Measurements from ENCODE around the gene A2M.

The A2M gene

DNA sequence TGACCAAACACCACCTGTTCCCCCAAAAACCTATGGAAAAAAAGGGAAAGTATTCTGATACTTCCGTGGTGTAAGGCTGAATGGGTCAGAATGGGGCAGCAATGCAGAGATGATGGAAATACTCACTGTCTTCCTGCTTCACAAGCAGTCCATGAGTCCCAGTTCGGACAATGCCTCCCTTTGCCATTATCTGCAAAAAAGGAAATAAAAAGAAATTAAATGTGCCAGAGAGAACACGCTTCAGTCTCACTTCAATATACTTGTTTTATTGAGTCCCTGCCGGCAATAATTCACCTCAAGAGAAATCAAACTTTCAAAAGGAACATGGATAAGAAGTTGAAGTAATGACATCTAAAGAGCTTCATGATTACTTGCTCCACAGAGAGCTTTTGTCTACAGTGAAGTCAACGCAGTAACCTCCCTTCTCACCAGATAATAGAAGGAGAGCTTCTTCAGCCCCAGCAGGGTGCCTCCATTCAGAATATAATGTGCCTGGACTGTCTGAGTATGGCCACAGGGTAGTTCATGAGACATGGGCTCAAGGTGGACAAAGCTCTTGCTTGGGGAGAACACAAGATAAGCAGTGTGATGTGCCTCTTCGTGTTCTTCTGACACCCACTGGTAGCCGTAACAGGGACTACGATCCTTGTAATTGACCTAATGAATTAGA, 14.6 kb downstream of the A2M start:
- no peak overlapping the region for H3K4me3 ChIP-seq (ENCODE audit: insufficient read depth, low read depth, low read length, poor library complexity, severe bottlenecking)
- H3K36me3 ChIP-seq (ENCODE audit: control insufficient read depth, insufficient read depth, low read length): no peaks in the 10 kb centered on the region

DNA sequence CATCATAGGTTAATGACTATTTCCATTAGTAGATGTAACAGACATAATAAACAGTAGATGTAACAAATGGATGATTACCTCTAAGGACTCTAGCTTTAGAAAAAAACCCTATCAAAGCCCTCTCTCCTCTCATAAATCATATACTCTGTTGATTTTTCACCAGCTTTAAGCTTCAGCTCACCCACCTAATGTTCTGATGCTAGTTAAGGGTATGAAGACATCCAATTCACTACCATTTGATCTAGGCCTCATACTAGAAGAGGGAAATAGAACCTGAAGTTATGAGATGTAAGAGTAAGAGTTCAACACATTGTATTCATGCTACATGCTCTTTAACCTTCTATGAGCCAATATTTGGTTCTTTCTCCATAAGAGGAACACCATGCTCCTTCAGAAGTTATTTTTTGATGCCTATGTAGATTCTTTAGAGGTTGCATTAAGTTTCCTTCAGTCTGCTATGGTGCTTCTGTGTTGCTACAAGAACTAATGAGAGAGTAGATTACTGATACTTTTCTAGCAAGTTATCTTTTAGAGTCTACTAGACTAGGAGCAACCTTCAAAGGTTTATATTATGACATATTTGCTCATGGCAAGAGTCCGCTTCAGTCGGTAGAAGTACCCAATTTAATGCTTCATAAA, 16.0 kb downstream of the A2M start:
- no peak overlapping the region for H3K27ac ChIP-seq (ENCODE audit: insufficient read depth, low read length, poor library complexity, severe bottlenecking)
- H3K4me3 ChIP-seq (ENCODE audit: insufficient read depth, low read depth, low read length, poor library complexity, severe bottlenecking): no peak overlapping the region
- no peaks in the 10 kb centered on the region for H3K27me3 ChIP-seq (replicated peaks; ENCODE audit: control insufficient read depth, insufficient read depth, low read length, poor library complexity, severe bottlenecking)
- no peaks in the 10 kb centered on the region for H3K36me3 ChIP-seq (ENCODE audit: control insufficient read depth, insufficient read depth, low read length)
- no peak for DNase-seq
- H3K4me1 ChIP-seq (ENCODE audit: control insufficient read depth, insufficient read depth, low read length, poor library complexity, severe bottlenecking): no peaks in the 10 kb centered on the region
- H3K9me3 ChIP-seq (ENCODE audit: control insufficient read depth, low read length): no peaks in the 10 kb centered on the region

More for the DNA sequence above, 14.6 kb downstream of the A2M start:
- Histone ChIP-seq H3K9me3 (ENCODE audit: control insufficient read depth, low read length) (no peaks in the 10 kb centered on the region), H3K27ac (ENCODE audit: insufficient read depth, low read length, poor library complexity, severe bottlenecking) (no peak overlapping the region), H3K27me3 (replicated peaks; ENCODE audit: control insufficient read depth, insufficient read depth, low read length, poor library complexity, severe bottlenecking) (no peaks in the 10 kb centered on the region), H3K4me1 (ENCODE audit: control insufficient read depth, insufficient read depth, low read length, poor library complexity, severe bottlenecking) (no peaks in the 10 kb centered on the region)
- no peak for DNase-seq

DNA sequence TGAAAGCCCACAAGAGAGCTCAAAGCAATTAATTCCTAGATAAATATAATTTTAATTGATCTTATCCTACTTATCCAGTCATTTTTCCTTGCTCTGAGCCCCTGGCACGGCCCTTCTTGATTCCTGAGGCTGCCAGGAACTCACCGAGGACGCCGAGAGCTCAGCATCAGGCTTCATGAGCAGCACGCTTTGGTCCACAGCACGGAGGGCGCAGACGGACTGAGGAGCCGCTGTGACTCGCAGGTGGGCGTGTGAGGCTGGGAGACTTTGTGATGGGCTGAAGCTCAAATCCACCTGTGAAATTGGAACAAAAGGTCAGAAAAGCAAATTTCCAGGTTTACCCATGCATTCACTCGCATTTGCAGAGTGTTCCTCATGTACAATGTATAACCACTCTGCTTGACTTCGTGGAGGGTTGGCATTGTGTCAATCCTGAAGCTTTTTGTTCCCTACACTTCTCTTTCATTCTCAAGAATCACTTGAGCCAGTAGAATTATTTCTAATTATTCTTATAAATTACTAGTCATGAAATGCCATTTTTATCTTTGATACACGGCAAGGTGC, 17.2 kb downstream of the A2M start:
- Histone ChIP-seq H3K27ac (ENCODE audit: insufficient read depth, low read length, poor library complexity, severe bottlenecking) (no peak overlapping the region), H3K27me3 (replicated peaks; ENCODE audit: control insufficient read depth, insufficient read depth, low read length, poor library complexity, severe bottlenecking) (no peaks in the 10 kb centered on the region), H3K4me3 (ENCODE audit: insufficient read depth, low read depth, low read length, poor library complexity, severe bottlenecking) (no peak overlapping the region), H3K9me3 (ENCODE audit: control insufficient read depth, low read length) (no peaks in the 10 kb centered on the region), H3K36me3 (ENCODE audit: control insufficient read depth, insufficient read depth, low read length) (no peaks in the 10 kb centered on the region), H3K4me1 (ENCODE audit: control insufficient read depth, insufficient read depth, low read length, poor library complexity, severe bottlenecking) (no peaks in the 10 kb centered on the region)
- no peak for DNase-seq

DNA sequence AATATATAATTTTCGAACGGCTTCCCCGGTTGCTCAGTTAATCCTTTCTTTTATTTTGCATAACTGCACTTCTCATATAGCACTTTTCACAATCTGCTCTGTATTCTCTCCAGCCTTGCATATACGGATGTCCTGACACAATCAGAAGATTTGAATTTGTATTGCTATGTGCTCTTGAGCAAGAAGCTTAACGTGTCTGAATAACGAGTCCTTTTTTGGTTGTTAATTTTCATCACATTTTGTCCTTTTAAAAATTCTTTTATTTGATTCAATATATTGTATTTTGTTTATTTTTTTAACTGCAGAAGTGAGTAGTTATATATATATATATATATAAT, 17.6 kb downstream of the A2M start:
- Histone ChIP-seq H3K4me3 (ENCODE audit: insufficient read depth, low read depth, low read length, poor library complexity, severe bottlenecking) (no peak overlapping the region), H3K4me1 (ENCODE audit: control insufficient read depth, insufficient read depth, low read length, poor library complexity, severe bottlenecking) (no peaks in the 10 kb centered on the region), H3K36me3 (ENCODE audit: control insufficient read depth, insufficient read depth, low read length) (no peaks in the 10 kb centered on the region), H3K9me3 (ENCODE audit: control insufficient read depth, low read length) (no peaks in the 10 kb centered on the region), H3K27me3 (replicated peaks; ENCODE audit: control insufficient read depth, insufficient read depth, low read length, poor library complexity, severe bottlenecking) (no peaks in the 10 kb centered on the region), H3K27ac (ENCODE audit: insufficient read depth, low read length, poor library complexity, severe bottlenecking) (no peak overlapping the region)
- DNase-seq: no peak

DNA sequence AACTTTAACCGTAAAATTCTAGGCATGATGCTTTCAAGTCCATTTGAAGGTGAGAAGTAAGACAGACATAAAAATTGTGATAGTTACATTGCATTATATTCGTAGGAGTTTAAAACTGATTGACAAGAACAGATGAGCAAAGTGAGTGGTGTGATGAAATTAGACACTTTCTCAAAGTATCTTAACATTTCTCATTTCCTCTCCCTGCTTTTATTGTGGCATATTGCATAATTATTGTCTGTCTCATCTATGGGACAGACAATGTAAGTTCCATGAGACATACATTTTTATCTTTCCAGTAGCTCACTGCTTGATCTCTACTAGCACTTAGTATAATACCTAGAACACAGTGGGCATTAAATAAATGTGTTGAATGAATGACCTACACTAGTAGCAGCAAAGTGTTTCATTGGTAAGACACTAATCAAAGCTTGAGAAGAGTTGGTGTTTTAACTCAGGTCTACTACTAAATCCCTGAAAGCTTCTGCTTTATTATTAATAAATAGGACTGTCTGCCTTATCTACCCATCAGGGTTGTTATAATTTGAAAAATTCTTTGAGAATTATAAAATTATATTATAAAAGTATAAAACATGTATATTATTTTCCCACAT, 19.0 kb downstream of the A2M start:
- H3K27ac ChIP-seq (ENCODE audit: insufficient read depth, low read length, poor library complexity, severe bottlenecking): no peak overlapping the region
- H3K9me3 ChIP-seq (ENCODE audit: control insufficient read depth, low read length): no peaks in the 10 kb centered on the region
- H3K36me3 ChIP-seq (ENCODE audit: control insufficient read depth, insufficient read depth, low read length): no peaks in the 10 kb centered on the region
- H3K4me1 ChIP-seq (ENCODE audit: control insufficient read depth, insufficient read depth, low read length, poor library complexity, severe bottlenecking): no peaks in the 10 kb centered on the region
- H3K4me3 ChIP-seq (ENCODE audit: insufficient read depth, low read depth, low read length, poor library complexity, severe bottlenecking): no peak overlapping the region
- DNase-seq: no peak
- no peaks in the 10 kb centered on the region for H3K27me3 ChIP-seq (replicated peaks; ENCODE audit: control insufficient read depth, insufficient read depth, low read length, poor library complexity, severe bottlenecking)

DNA sequence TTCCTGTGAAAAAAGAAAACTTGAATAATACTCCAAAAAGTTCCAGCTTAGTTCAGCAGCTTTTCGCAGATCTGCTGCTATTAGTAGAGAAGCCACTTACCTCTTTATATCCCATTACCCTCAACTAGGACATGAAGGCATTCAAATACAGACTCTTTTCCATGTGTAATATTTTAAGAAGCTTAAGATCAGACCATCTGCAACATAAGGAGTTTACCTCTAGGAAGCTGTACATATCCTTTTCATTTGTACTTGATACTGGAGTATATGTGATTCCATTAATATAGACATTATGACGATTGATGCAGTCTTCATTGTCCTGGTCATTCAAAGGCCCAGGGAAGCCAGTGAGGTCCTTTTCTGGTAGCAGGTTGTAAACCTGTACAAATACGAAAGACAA, 20.4 kb downstream of the A2M start:
- no peak for DNase-seq
- Histone ChIP-seq H3K36me3 (ENCODE audit: control insufficient read depth, insufficient read depth, low read length) (no peaks in the 10 kb centered on the region), H3K4me3 (ENCODE audit: insufficient read depth, low read depth, low read length, poor library complexity, severe bottlenecking) (no peak overlapping the region), H3K4me1 (ENCODE audit: control insufficient read depth, insufficient read depth, low read length, poor library complexity, severe bottlenecking) (no peaks in the 10 kb centered on the region), H3K9me3 (ENCODE audit: control insufficient read depth, low read length) (no peaks in the 10 kb centered on the region), H3K27ac (ENCODE audit: insufficient read depth, low read length, poor library complexity, severe bottlenecking) (no peak overlapping the region), H3K27me3 (replicated peaks; ENCODE audit: control insufficient read depth, insufficient read depth, low read length, poor library complexity, severe bottlenecking) (no peaks in the 10 kb centered on the region)

DNA sequence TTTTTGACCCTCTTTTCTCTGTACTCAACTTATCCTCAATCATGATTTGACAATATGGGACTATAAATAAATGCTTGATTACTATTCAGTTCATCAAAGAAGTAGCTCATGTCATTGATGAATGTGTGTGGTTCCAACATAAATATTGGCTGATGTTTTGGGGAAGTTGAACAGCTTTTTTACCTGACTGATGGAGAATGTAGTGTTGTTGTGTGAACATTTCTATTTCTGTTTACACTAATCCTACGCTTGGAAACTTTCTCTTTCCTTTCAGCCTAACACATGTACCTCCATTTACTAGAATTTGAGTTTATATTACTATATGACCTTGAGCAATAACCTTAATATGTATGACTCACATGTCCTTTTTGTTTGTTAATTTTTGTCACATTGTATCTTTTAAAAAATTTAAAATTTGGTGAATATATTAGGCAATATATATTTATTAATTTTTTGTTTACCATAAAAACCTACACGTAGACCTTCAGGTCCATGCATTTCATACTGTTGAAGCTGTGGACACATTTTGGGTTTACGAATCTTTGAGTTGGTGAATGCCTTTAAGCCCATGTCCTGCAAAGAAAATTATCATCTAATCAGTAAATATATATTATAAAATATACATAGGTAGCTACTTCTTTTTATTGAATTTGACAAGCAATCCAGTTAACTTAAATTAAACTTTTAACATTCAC, 21.1 kb downstream of the A2M start:
- Histone ChIP-seq H3K36me3 (ENCODE audit: control insufficient read depth, insufficient read depth, low read length) (no peaks in the 10 kb centered on the region), H3K27me3 (replicated peaks; ENCODE audit: control insufficient read depth, insufficient read depth, low read length, poor library complexity, severe bottlenecking) (no peaks in the 10 kb centered on the region), H3K4me1 (ENCODE audit: control insufficient read depth, insufficient read depth, low read length, poor library complexity, severe bottlenecking) (no peaks in the 10 kb centered on the region), H3K9me3 (ENCODE audit: control insufficient read depth, low read length) (no peaks in the 10 kb centered on the region), H3K4me3 (ENCODE audit: insufficient read depth, low read depth, low read length, poor library complexity, severe bottlenecking) (no peak overlapping the region), H3K27ac (ENCODE audit: insufficient read depth, low read length, poor library complexity, severe bottlenecking) (no peak overlapping the region)
- no peak for DNase-seq

DNA sequence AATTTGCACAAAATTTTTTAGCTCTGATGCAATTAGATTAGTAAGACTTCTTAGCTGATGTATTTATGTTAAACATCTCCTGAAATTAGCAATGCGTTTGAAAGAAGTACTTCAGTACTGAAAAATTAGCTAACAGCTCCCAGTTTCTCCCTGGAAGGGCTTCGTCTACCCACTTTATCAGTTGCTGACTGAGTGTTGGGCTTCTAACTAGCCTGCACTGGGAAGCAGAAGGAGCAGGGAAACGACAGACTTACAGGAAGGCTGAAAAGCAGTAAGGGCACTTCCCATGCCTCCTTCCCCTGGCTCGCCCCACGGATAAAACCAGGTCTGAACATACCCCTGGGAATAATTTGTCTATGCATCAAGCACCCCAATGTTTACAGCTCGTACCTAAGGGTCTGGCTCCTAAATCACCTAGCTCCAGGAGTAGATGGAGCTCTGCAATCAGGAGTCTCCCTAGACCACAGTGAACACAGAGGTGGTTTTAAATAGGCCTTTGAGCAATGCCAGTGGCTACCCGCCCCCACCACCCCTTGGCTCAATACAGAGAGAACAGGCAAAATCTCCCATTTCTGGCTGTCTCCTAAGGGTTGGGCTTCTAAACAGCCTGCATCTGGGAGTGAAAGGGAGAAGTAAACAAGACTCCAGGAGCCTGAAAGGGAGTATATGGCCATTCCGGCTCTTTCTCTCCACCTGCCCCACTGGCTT, 23.7 kb downstream of the A2M start:
- Histone ChIP-seq H3K9me3 (ENCODE audit: control insufficient read depth, low read length) (no peaks in the 10 kb centered on the region), H3K27ac (ENCODE audit: insufficient read depth, low read length, poor library complexity, severe bottlenecking) (no peak overlapping the region), H3K27me3 (replicated peaks; ENCODE audit: control insufficient read depth, insufficient read depth, low read length, poor library complexity, severe bottlenecking) (no peaks in the 10 kb centered on the region), H3K4me3 (ENCODE audit: insufficient read depth, low read depth, low read length, poor library complexity, severe bottlenecking) (no peak overlapping the region), H3K36me3 (ENCODE audit: control insufficient read depth, insufficient read depth, low read length) (no peaks in the 10 kb centered on the region), H3K4me1 (ENCODE audit: control insufficient read depth, insufficient read depth, low read length, poor library complexity, severe bottlenecking) (no peaks in the 10 kb centered on the region)
- DNase-seq: no peak

DNA sequence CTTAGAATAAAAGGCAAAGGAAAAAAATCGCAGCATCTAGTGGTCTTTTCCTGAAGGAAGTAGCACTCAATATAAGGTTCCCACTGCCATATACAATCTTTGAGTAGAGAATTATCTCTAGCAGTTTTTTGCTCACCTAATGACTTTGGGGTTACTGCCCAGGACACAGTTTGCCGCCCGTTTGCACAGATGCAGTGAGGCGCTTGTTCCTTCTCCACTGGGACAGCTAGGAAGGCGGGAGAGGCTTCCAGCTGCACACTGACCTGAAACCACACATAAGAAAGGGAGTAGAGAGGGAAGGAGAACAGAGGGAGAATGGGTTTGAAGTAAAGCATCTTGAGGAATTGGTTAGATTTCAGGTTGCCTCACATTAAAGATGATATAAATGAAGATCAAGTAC, 25.5 kb downstream of the A2M start:
- no peaks in the 10 kb centered on the region for H3K9me3 ChIP-seq (ENCODE audit: control insufficient read depth, low read length)
- H3K36me3 ChIP-seq (ENCODE audit: control insufficient read depth, insufficient read depth, low read length): no peaks in the 10 kb centered on the region
- H3K27ac ChIP-seq (ENCODE audit: insufficient read depth, low read length, poor library complexity, severe bottlenecking): no peak overlapping the region
- no peak overlapping the region for H3K4me3 ChIP-seq (ENCODE audit: insufficient read depth, low read depth, low read length, poor library complexity, severe bottlenecking)
- no peaks in the 10 kb centered on the region for H3K27me3 ChIP-seq (replicated peaks; ENCODE audit: control insufficient read depth, insufficient read depth, low read length, poor library complexity, severe bottlenecking)
- no peak for DNase-seq
- H3K4me1 ChIP-seq (ENCODE audit: control insufficient read depth, insufficient read depth, low read length, poor library complexity, severe bottlenecking): no peaks in the 10 kb centered on the region
